Activated CD4-positive, alpha-beta T cell treated with anti-CD3 and anti-CD28 coated beads for 36 hours (primary cell): Measurements from ENCODE around the gene RAB33B. TPM values are rescaled to one million over a fixed set of nuclear protein-coding genes. Genes with fewer than 3 reads are reported as not detected.
"Not testable (repeated sequence)": the region's sequence is repeated elsewhere in the genome, so short reads cannot be mapped to it uniquely, and the experiment has no call there.

ENCODE experiments used
- ATAC-seq: fragments of 200-7000 bp; cut with Tn5 transposase; one replicate; pipeline ENCODE4 v1.10.0; 2021; ENCODE audit warnings: mild to moderate bottlenecking, moderate library complexity
- CTCF ChIA-PET: fragments of 350-600 bp; sonication (Branson Sonifier 250); formaldehyde crosslinking; loops from one replicate; lab custom pipeline; 2021; ENCODE audit warnings: antibody characterized with exemption; lab: Charles Lee
- POLR2A ChIA-PET: fragments of 350-600 bp; sonication (Branson Sonifier 250); formaldehyde crosslinking; loops from one replicate; lab custom pipeline; 2021; ENCODE audit warnings: antibody characterized with exemption, inconsistent platforms; lab: Charles Lee
- DNase-seq: peaks from one replicate; pipeline ENCODE4 v3.0.0-alpha.2; 2020
- H3K27ac Mint-ChIP-seq: one replicate; pipeline ENCODE4 v1.8.0; 2021; ENCODE audit warnings: mixed read lengths
- H3K27me3 Mint-ChIP-seq: one replicate; pipeline ENCODE4 v1.8.0; 2021; ENCODE audit warnings: mixed read lengths
- H3K36me3 Mint-ChIP-seq: one replicate; pipeline ENCODE4 v1.8.0; 2021; ENCODE audit warnings: low read depth, mixed read lengths
- H3K4me1 Mint-ChIP-seq: one replicate; pipeline ENCODE4 v1.8.0; 2021; ENCODE audit warnings: mixed read lengths
- H3K4me3 Mint-ChIP-seq: one replicate; pipeline ENCODE4 v1.8.0; 2021; ENCODE audit warnings: mild to moderate bottlenecking, moderate library complexity, mixed read lengths
- H3K9me3 Mint-ChIP-seq: one replicate; pipeline ENCODE4 v1.8.0; 2021; ENCODE audit warnings: low read depth, mixed read lengths
- intact Hi-C, 2 experiments: fragments of 100-400 bp; cut with DNase I in 1 of 2; cut with micrococcal nuclease in 1 of 2; formaldehyde crosslinking; loops; one replicate each; pipeline versions ENCODE4 v1.14.2 to v1.15.1; 2022 to 2024; cut with DNase I, micrococcal nuclease
- total RNA-seq, 2 experiments: library from RNA; stranded (reverse); gene quantifications; one replicate each; pipeline ENCODE4 v1.2.3, GENCODE V29; 2021

The RAB33B gene
- total RNA-seq, result 1 to 10 TPM; 6.0 to 6.4 TPM

DNA sequence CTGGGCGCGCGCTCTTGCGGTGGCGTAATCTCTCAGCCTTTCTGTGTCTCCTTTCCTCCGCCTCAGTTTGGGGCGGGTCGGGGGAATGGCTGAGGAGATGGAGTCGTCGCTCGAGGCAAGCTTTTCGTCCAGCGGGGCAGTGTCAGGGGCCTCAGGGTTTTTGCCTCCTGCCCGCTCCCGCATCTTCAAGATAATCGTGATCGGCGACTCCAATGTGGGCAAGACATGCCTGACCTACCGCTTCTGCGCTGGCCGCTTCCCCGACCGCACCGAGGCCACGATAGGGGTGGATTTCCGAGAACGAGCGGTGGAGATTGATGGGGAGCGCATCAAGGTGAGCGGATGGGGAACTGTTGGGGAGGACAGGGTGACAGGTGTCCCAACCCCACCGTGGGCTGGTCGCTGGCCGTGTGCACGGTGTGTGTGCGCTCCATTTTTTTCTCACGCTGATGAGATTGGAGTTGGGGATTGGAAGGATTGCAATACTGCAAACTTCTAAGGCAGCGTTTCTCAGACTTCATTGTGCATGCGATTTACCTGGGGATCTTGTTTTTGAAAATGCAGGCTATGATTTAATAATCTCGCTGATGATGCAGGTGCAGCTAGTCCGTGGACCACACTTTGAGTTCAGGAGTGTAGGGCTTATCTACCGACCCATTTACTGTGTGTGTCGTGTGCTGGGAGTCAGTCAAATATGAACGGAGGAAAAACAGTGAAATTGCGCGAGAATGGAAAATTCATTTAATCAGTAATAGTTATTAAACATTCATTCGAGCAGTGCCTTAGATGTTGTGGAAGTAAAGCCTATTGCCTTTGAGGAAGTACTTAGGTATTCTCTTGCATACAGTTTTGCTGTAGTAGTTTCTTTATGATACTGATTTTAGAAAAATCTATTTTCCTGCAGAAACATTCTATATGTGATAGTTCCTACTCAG, at the start of gene RAB33B:
TSS of gene RAB33B (plus strand) at position 11 of the 935 bp plus-strand sequence. CDS start at position 86, 75 bp downstream.
- H3K36me3 Mint-ChIP-seq, result peaks cover 8% of the 10 kb centered on the region
- H3K27me3 Mint-ChIP-seq, result no peaks in the 10 kb centered on the region
- ATAC-seq (no peak), DNase-seq (no peak)
- peak within 1 kb of the TSS; percentile 91 for H3K4me3 Mint-ChIP-seq
- CTCF ChIA-PET, result no interaction called here
- H3K4me1 Mint-ChIP-seq, result peaks cover 56% of the 10 kb centered on the region
- intact Hi-C loops, result loop anchor here in 1 of 2 experiments (2.0 to 5.0 kb wide), 3 partner anchors 698 to 1070 kb away; partner anchors contain the start of genes CLGN, ELMOD2 and MAML3
- POLR2A ChIA-PET, result no interaction called here
- H3K9me3 Mint-ChIP-seq, result no peaks in the 10 kb centered on the region
- H3K27ac Mint-ChIP-seq, result peak within 1 kb of the TSS; percentile 98

DNA sequence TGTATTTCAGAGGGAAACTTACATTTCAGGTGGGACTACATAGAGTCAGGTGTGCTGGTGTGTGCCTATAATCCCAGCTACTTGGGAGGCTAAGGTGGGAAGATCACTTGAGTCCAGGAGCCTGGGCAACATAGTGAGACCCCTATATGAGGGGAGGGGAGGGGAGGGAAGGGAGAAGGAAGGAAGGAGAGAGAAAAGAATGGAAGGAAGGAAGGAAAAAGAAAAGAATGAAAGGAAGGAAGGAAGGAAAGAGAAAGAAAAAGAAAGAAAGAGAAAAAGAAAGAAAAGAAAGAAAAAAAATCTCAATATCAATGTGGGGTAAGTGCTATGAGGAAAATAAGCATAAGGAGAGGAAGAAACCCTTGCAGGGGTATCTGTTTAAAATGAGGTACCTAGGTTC, 43.6 kb upstream of the RAB33B start:
- H3K27ac Mint-ChIP-seq, result no peak overlapping the region
- intact Hi-C loops, result no loop called here
- ATAC-seq, result no peak
- no peaks in the 10 kb centered on the region for H3K4me1 Mint-ChIP-seq
- ChIA-PET CTCF (interaction anchor here (1.9 kb wide), 1 partner anchor 12 kb away, joined by 6 read pairs; no protein-coding TSS in a partner anchor), POLR2A (no interaction called here)
- peaks cover 9% of the 10 kb centered on the region for H3K9me3 Mint-ChIP-seq
- DNase-seq, result no peak
- no peaks in the 10 kb centered on the region for H3K27me3 Mint-ChIP-seq
- no peak overlapping the region for H3K4me3 Mint-ChIP-seq
- peaks cover 33% of the 10 kb centered on the region for H3K36me3 Mint-ChIP-seq

- Mint-ChIP-seq H3K36me3 (peaks cover 37% of the 10 kb centered on the region), H3K4me1 (peaks cover 12% of the 10 kb centered on the region)
- CTCF ChIA-PET, result interaction anchor here (1.6 to 1.7 kb wide), 2 partner anchors 11 to 316 kb away, joined by 4 read pairs; no protein-coding TSS in a partner anchor
- H3K27me3 Mint-ChIP-seq, H3K4me3 Mint-ChIP-seq, intact Hi-C loops, DNase-seq, ATAC-seq, H3K27ac Mint-ChIP-seq, POLR2A ChIA-PET, H3K9me3 Mint-ChIP-seq: not testable (repeated sequence)
Observed at GRCh38 chr4:139414671-139415210, 39.2 kb upstream of the RAB33B start.

DNA sequence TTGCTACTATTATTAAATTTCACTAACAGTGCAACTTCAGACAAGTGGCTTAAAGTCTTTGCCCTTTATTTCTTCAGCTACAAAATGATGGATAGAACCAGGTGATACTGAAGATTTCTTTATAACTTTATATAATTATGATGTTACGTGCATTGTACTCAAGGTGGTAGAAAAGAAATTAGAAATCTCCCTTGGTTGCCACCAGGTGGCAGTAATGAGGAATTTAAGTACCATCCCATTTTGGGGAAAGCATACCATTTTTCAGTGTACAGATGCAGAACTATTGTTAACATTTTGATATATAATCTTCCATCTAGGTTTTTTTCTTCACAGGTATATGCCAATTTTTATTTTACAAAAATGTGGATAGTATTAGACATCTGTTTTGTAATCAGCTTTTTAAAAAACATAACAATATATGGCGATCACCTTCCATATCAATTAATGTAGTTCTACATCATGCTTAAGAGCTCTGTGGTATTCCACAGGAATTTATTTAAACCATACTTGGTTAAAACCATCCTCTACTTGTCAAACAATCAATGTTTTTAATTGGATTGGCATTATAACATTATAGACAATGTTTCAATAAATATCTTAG, 37.7 kb upstream of the RAB33B start:
- Mint-ChIP-seq H3K4me3 (no peak overlapping the region), H3K4me1 (peaks cover 12% of the 10 kb centered on the region), H3K27me3 (no peaks in the 10 kb centered on the region), H3K9me3 (peaks cover 9% of the 10 kb centered on the region), H3K36me3 (peaks cover 43% of the 10 kb centered on the region), H3K27ac (no peak overlapping the region)
- ATAC-seq, result no peak
- ChIA-PET POLR2A (no interaction called here), CTCF (interaction anchor here (0.6 to 1.4 kb wide), 13 partner anchors 12 to 229 kb away, joined by 3 to 6 read pairs (median 3); no protein-coding TSS in a partner anchor)
- intact Hi-C loops, result loop anchor here (1.0 to 2.0 kb wide), 3 partner anchors 37 to 115 kb away; no protein-coding TSS in a partner anchor
- peak; percentile 18 for DNase-seq

DNA sequence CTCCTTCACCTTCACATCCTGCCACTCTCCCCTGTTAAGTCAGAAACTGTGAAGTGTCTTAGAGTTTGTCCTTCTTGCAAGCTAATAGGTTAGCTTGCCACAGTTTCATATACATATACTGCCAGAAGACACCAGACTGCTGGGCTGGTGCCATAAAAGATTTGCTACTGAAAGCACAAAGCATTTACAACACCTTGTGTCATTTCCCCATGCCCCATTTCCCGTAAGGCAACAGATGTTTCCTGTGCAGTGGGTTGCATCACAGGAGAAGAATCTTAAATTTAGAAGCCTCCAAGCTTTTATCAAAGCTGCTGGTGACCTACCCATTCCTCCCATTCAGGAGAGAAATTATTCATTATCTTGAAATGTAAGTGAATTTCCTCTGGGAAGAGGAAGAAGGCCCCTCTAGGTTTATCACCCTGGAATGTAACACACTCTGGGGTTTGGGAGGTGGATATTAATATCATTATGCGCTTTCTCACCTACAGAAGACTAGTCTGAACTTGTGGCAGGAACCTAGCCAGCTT, 34.5 kb upstream of the RAB33B start:
- Mint-ChIP-seq H3K9me3 (peaks cover 9% of the 10 kb centered on the region), H3K27ac (peak overlapping the region; percentile 87), H3K36me3 (peaks cover 44% of the 10 kb centered on the region), H3K27me3 (no peaks in the 10 kb centered on the region), H3K4me3 (no peak overlapping the region), H3K4me1 (peaks cover 12% of the 10 kb centered on the region)
- POLR2A ChIA-PET, result no interaction called here
- DNase-seq, result peak; percentile 52
- intact Hi-C loops, result no loop called here
- peak; percentile 86 for ATAC-seq
- CTCF ChIA-PET, result interaction anchor here (1.0 kb wide), 1 partner anchor 230 kb away, joined by 3 read pairs; no protein-coding TSS in a partner anchor

- Mint-ChIP-seq H3K4me1 (peaks cover 12% of the 10 kb centered on the region), H3K4me3 (no peak overlapping the region), H3K27ac (no peak overlapping the region), H3K36me3 (peaks cover 32% of the 10 kb centered on the region), H3K9me3 (peaks cover 2% of the 10 kb centered on the region), H3K27me3 (no peaks in the 10 kb centered on the region)
- ChIA-PET CTCF (interaction anchor here (0.6 to 1.0 kb wide), 2 partner anchors 229 to 231 kb away, joined by 3 read pairs; no protein-coding TSS in a partner anchor), POLR2A (no interaction called here)
- DNase-seq (no peak), ATAC-seq (no peak)
- intact Hi-C loops, result no loop called here
Observed at GRCh38 chr4:139420652-139421051, 33.3 kb upstream of the RAB33B start.

DNA sequence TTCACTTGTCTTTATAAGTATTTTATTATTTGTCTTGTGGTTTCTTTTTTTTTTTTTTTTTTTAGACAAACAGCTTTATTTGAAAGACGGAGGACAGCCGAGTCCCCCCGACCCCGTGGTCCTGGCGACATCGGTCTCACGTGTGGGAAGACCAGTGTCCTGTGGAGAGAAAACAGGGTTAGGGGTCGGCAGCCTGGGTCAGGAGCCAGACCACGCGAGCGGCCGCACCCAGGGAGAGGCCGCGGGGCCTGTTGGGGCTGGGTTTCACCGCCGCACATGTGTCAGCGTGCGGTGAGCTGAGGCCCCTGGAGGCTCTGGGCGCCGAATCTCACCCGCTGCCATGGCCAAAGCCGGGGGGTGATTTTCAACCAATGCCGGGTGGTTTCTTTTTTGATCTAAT, 17.8 kb upstream of the RAB33B start:
- Mint-ChIP-seq H3K27ac (no peak overlapping the region), H3K4me1 (no peaks in the 10 kb centered on the region), H3K36me3 (peaks cover 43% of the 10 kb centered on the region), H3K4me3 (no peak overlapping the region), H3K9me3 (peaks cover 24% of the 10 kb centered on the region), H3K27me3 (no peaks in the 10 kb centered on the region)
- DNase-seq, result no peak
- POLR2A ChIA-PET, result interaction anchor here (0.7 kb wide), 2 partner anchors 109 to 137 kb away, joined by 3 to 4 read pairs; no protein-coding TSS in a partner anchor
- no peak for ATAC-seq
- CTCF ChIA-PET, result no interaction called here
- intact Hi-C loops, result no loop called here

DNA sequence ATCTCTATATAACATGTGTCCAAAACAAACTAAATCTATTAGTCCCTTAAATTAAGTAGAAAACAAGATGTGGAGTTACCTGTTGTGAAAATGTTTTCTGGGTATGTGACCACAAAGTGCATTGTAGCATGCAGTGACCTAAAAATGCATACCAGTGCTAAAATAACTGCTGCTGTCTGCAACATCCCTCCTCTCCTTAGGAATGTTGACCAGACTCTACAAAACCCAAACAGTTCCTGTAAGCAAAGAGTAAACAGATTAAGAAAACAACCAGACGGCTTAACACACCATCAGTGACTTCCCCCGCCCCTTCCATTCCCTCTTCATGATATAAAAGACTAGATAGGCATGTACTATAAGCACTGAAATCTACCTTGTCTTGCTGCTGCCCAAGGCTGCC, 15.8 kb upstream of the RAB33B start:
- intact Hi-C loops, result loop anchor here in 1 of 2 experiments (2.0 kb wide), 1 partner anchor 15 kb away; no protein-coding TSS in a partner anchor
- no peaks in the 10 kb centered on the region for H3K4me1 Mint-ChIP-seq
- ATAC-seq, result no peak
- peaks cover 41% of the 10 kb centered on the region for H3K36me3 Mint-ChIP-seq
- ChIA-PET CTCF (interaction anchor here (0.6 to 1.6 kb wide), 4 partner anchors 12 to 408 kb away, joined by 3 to 4 read pairs (median 3); no protein-coding TSS in a partner anchor), POLR2A (interaction anchor here (0.7 kb wide), 1 partner anchor 1089 kb away, joined by 10 read pairs; no protein-coding TSS in a partner anchor)
- no peak overlapping the region for H3K27ac Mint-ChIP-seq
- no peaks in the 10 kb centered on the region for H3K27me3 Mint-ChIP-seq
- DNase-seq, result no peak
- H3K4me3 Mint-ChIP-seq, result no peak overlapping the region
- H3K9me3 Mint-ChIP-seq, result peaks cover 24% of the 10 kb centered on the region

DNA sequence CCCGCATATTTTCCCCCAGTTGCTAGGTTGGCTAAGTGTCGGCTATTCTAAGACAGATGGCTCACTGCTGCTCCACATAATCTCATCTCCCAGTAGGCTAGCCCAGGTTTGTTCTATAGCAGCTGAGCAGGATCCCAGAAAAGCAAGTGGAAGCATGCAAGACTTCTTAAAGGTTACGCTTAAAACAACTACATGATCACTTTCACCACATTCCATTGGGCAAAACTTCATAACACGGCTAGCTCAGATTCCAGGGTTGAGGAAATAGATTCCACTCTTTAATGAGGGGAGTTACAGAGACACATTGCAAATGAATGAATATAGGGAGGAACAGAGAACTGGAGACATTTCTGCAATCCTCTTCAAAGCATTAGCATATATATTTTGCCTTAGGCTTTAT, 12.9 kb upstream of the RAB33B start:
- Mint-ChIP-seq H3K36me3 (peaks cover 37% of the 10 kb centered on the region), H3K4me3 (no peak overlapping the region), H3K27ac (no peak overlapping the region), H3K27me3 (no peaks in the 10 kb centered on the region), H3K4me1 (no peaks in the 10 kb centered on the region), H3K9me3 (peaks cover 24% of the 10 kb centered on the region)
- POLR2A ChIA-PET, result no interaction called here
- ATAC-seq, result no peak
- intact Hi-C loops, result no loop called here
- CTCF ChIA-PET, result no interaction called here
- DNase-seq, result no peak

DNA sequence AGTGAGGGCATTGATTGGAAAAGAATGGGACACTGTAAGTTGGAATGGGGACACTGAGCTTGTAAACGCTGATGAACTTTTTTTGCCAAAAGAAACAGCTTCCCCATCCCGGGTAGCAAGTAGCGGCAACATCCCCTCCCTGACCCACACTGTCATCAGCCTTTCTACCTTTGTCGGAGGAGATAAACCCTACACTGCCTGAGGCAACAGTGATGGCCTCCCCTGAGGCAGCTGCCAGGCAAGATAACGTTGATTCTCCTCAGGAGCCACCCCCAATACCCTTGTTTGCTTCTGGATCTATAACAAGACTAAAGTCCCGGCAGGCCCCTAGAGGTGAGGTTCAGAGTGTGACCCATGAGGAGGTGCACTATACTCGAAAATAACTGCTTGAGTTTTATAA, 10.3 kb upstream of the RAB33B start:
- CTCF ChIA-PET, result interaction anchor here (0.6 to 0.8 kb wide), 2 partner anchors 30 to 134 kb away, joined by 3 read pairs; no protein-coding TSS in a partner anchor
- Mint-ChIP-seq H3K27me3 (no peaks in the 10 kb centered on the region), H3K27ac (no peak overlapping the region), H3K4me3 (no peak overlapping the region), H3K9me3 (peaks cover 13% of the 10 kb centered on the region), H3K4me1 (no peaks in the 10 kb centered on the region), H3K36me3 (peaks cover 20% of the 10 kb centered on the region)
- intact Hi-C loops, result no loop called here
- DNase-seq, result no peak
- POLR2A ChIA-PET, result no interaction called here
- no peak for ATAC-seq

DNA sequence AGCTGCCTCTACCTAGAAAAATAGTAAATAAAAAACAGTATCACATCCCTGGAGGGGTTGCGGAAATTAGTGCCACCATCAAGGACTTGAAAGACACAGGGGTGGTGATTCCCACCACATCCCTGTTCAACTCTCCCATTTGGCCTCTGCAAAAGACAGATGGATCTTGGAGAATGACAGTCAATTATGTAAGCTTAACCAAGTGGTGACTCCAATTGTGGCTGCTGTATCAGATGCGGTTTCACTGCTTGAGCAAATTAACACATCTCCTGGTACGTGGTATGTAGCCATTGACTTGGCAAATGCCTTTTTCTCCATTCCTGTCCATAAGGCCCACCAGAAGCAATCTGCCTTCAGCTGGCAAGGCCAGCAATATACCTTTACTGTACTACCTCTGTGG, 9.0 kb upstream of the RAB33B start:
- H3K36me3 Mint-ChIP-seq, result peaks cover 11% of the 10 kb centered on the region
- CTCF ChIA-PET, H3K27me3 Mint-ChIP-seq, H3K4me1 Mint-ChIP-seq, H3K9me3 Mint-ChIP-seq, ATAC-seq, DNase-seq, intact Hi-C loops, POLR2A ChIA-PET, H3K4me3 Mint-ChIP-seq, H3K27ac Mint-ChIP-seq: not testable (repeated sequence)
